HEK293T (cell line): Measurements from ENCODE around the gene WNT8A.

ENCODE experiments used
- BHLHE40 ChIP-seq: fragments of 450-650 bp; IDR thresholded peaks from 2 replicates; pipeline ENCODE4 v1.6.1; 2016; ENCODE audit warnings: mild to moderate bottlenecking, moderate library complexity, borderline replicate concordance
- ZNF384 ChIP-seq: fragments of 450-650 bp; IDR thresholded peaks from 2 replicates; pipeline ENCODE4 v1.6.1; 2016

GRCh38 chr5:138053554-138053953 lies 30.3 kb upstream of the WNT8A start:
- TF ChIP-seq ZNF384 (no peak), BHLHE40 (no peak)
